H1 (cell line): ENCODE data around the gene IZUMO4.

Experiments
- BRCA1 ChIP-seq: IDR thresholded peaks from 2 replicates; pipeline ENCODE4 v1.6.1; 2012; ENCODE audit warnings: low read depth, low read length, improper control_type of control experiment
- CHD2 ChIP-seq: IDR thresholded peaks from 2 replicates; pipeline ENCODE4 v1.6.1; 2012; ENCODE audit warnings: low read length, improper control_type of control experiment
- EP300 ChIP-seq, 2 experiments: IDR thresholded peaks; 1 replicate in 1 of 2; 2 replicates in 1 of 2; pipeline ENCODE4 v1.6.1; 2011 to 2012; ENCODE audit warnings: low read depth in 2 of 2, low read length in 2 of 2, mild to moderate bottlenecking in 2 of 2, borderline replicate concordance in 1 of 2, inconsistent platforms in 1 of 2, moderate library complexity in 1 of 2
- EZH2 ChIP-seq: fragments of 200-600 bp; sonication (generic); IDR thresholded peaks from 2 replicates; pipeline ENCODE4 v1.7.1; 2012; ENCODE audit warnings: low read depth, mild to moderate bottlenecking, moderate library complexity, low read length, inconsistent platforms; ENCODE audit not compliant: severe bottlenecking
- FOSL1 ChIP-seq: IDR thresholded peaks from 2 replicates; pipeline ENCODE4 v1.6.1; 2011; ENCODE audit warnings: mild to moderate bottlenecking, low read depth, low read length, moderate library complexity; ENCODE audit not compliant: insufficient read depth
- JUN ChIP-seq: IDR thresholded peaks from 2 replicates; pipeline ENCODE4 v1.6.1; 2011; ENCODE audit warnings: low read depth, mild to moderate bottlenecking, improper control_type of control experiment, low read length
- POLR2A ChIP-seq, 2 experiments: IDR thresholded peaks; 1 replicate in 1 of 2; 2 replicates in 1 of 2; pipeline ENCODE4 v1.6.1; 2011; ENCODE audit warnings: low read depth in 2 of 2, low read length in 2 of 2, mild to moderate bottlenecking in 2 of 2; ENCODE audit errors: control extremely low read depth in 1 of 2
- POLR2AphosphoS5 ChIP-seq: IDR thresholded peaks from 2 replicates; pipeline ENCODE4 v1.6.1; 2011; ENCODE audit warnings: low read depth, low read length
- ZNF274 ChIP-seq: IDR thresholded peaks from 2 replicates; pipeline ENCODE4 v1.7.0; 2012; ENCODE audit warnings: low read length, borderline replicate concordance; ENCODE audit errors: extremely low read depth
- TF ChIP-seq, protein P1 (sequence below), 3 experiments: IDR thresholded peaks; 1 replicate in 2 of 3; 2 replicates in 1 of 3; pipeline versions ENCODE4 v1.5.1 to v1.6.1; 2011; ENCODE audit warnings: low read length in 3 of 3, mild to moderate bottlenecking in 3 of 3, inconsistent platforms in 2 of 3, low read depth in 1 of 3, moderate library complexity in 1 of 3; ENCODE audit not compliant: insufficient read depth in 1 of 3; ENCODE audit errors: control extremely low read depth in 1 of 3

DNA sequence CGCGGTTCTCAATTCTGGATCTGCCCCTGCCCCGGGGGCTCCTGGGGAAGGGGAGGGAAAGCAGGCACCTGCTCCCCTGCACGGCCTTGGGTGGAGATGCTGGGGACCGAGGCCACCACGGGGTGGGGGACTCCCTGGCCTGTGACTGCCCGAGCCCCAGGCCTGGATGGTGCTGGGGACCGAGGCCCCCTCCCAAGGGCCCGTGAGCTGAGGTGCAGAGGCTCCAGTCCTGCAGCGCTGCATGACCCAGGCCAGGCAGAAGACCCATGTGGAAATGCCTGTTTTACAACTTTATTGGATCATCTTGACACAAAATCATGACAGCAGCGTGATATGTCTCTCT, 4.0 kb downstream of the IZUMO4 start:
- TF ChIP-seq, protein P1, sequence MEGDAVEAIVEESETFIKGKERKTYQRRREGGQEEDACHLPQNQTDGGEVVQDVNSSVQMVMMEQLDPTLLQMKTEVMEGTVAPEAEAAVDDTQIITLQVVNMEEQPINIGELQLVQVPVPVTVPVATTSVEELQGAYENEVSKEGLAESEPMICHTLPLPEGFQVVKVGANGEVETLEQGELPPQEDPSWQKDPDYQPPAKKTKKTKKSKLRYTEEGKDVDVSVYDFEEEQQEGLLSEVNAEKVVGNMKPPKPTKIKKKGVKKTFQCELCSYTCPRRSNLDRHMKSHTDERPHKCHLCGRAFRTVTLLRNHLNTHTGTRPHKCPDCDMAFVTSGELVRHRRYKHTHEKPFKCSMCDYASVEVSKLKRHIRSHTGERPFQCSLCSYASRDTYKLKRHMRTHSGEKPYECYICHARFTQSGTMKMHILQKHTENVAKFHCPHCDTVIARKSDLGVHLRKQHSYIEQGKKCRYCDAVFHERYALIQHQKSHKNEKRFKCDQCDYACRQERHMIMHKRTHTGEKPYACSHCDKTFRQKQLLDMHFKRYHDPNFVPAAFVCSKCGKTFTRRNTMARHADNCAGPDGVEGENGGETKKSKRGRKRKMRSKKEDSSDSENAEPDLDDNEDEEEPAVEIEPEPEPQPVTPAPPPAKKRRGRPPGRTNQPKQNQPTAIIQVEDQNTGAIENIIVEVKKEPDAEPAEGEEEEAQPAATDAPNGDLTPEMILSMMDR (IDR thresholded peaks at IDR 0.05; ENCODE audit: control extremely low read depth in 1 of 3, insufficient read depth in 1 of 3, low read depth in 1 of 3, low read length in 3 of 3): no peak
- no peak for TF ChIP-seq FOSL1
- TF ChIP-seq POLR2A (IDR thresholded peaks at IDR 0.05; ENCODE audit: control extremely low read depth in 1 of 2, low read depth in 2 of 2, low read length in 2 of 2): no peak
- TF ChIP-seq EZH2: no peak
- TF ChIP-seq BRCA1: no peak
- no peak for TF ChIP-seq EP300 (IDR thresholded peaks at IDR 0.05; ENCODE audit: borderline replicate concordance in 1 of 2, low read depth in 2 of 2, low read length in 2 of 2)
- TF ChIP-seq POLR2AphosphoS5: no peak
- no peak for TF ChIP-seq CHD2
- TF ChIP-seq JUN: no peak
- no peak for TF ChIP-seq ZNF274
